ENCODE measurements around the gene NWD2.
"Not testable (repeated sequence)": the region's sequence is repeated elsewhere in the genome, so short reads cannot be mapped to it uniquely, and the experiment has no call there.

The NWD2 gene

DNA sequence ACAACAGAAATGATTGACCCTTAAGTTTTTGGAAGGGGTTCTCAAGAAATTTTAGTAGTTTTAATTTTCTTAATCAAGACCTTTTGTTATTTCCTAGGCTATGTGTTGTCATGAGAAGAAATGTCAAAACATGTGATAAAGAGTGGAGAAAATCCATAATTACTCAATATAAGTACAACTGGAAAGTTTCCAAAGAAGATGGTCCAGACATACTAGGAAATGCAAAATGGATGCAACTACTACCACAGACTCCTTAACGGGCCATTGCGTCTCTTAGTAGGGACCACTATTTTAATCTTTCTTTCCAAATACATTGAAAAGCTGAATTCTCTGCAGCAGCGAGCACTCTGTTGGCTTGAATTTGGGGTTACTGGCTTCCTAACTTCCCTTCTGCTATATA is 148.8 kb downstream of the NWD2 start:
- FAIRE-seq, result no peak

DNA sequence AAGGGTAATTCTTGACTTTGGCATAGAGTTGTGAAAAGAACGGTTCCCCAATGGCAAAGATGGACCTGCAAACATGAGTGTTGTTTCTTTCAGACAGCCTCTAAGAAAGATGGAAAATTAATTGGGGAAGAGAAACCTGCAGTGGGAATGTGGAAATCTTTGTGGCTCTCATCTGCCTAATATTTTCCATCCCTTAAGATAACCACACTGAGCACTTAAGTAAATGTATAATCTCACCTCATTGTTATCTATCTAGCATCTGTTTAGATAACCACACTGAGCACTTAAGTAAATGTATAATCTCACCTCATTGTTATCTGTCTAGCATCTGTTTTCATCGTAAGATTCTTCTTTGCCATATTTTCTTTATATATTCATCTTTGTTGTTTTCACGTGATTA is 149.3 kb downstream of the NWD2 start:
- FAIRE-seq, result no peak

DNA sequence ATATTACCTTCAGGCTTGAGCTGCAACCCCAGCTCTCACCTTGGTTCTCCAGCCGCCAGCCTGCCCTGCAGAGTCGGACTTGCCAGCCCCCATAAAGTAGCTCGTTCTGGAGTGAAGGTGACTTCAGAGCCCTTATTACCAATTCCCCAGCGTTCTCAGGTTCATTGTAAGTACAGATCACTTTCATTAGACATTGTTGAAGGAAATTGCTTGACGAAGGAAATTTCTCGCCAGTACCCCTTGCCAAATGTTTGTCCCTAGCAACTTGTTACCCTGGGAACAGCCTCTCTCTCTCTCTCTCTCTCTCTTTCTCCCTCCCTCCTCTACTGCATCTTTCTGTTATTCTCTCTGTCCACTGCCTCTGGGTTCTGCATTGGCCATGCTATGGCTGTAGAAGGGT is 153.0 kb downstream of the NWD2 start:
- no peak for FAIRE-seq

DNA sequence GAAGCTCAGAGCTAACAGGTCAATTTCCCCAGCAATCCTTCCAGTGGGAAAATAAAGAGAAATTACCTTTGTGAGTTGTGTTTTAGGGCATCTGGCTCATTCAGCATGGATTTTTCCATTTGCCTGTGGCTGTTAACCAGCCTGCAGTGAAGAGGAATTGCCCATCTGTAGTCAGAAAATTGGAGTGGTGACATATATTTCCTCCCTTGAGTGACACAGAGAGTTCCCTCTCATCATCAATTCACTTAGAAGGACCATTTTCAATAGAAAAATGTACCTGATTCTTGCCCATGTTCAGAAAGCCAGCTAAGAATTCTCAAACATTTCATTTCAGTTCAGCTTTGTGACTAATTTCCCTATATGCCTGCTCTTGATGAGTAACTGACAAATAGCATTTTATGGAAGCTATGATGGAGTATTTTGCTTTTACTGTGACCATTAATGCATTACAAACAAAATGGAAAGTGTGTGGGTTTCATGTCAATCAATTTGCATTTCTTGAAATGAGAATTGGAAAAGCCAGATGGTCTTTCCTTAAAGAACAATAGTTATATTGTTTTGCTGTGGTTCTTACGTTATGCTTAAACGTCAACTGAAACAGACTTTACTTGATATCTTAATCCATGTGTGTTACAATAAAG is 155.8 kb downstream of the NWD2 start:
- FAIRE-seq, result no peak

GRCh38 chr4:37407938-37408826 is 163.6 kb downstream of the NWD2 start:
- FAIRE-seq, result not testable (repeated sequence)

DNA sequence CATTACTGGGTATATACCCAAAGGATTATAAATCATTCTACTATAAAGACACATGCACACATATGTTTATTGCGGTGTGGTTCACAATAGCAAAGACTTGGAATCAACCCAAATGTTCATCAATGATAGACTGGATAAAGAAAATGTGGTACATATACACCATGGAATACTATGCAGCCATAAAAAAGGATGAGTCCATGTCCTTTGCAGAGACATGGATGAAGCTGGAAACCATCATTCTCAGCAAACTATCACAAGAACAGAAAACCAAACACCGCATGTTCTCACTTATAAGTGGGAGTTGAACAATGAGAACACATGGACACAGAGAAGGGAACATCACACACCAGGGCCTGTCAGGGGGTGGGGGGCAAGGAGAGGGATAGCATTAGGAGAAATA is 169.1 kb downstream of the NWD2 start:
- FAIRE-seq, result not testable (repeated sequence)

- FAIRE-seq, result no peak
These were observed 171.4 kb downstream of the NWD2 start for GRCh38 chr4:37415845-37416369.

DNA sequence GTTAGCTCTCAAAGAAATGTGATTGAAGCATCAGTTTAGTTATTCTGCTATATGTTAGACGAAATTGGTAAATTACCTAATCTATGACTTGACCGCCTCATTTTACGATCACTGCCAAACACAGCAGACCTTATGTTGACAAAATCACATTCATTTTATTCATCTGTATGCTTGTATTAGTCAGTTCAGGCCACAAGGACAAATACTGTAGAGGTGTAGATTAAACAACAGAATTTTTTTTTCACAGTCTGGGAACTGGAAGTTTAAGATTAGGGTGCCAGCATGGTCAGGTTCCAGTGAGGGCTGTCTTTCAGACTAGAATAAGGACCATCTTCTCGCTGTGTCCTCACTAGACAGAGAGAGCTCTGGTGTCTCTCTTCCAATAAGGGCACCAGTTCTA is 177.1 kb downstream of the NWD2 start:
- FAIRE-seq, result no peak

GRCh38 chr4:37422102-37422501 is 177.6 kb downstream of the NWD2 start:
- no peak for FAIRE-seq

DNA sequence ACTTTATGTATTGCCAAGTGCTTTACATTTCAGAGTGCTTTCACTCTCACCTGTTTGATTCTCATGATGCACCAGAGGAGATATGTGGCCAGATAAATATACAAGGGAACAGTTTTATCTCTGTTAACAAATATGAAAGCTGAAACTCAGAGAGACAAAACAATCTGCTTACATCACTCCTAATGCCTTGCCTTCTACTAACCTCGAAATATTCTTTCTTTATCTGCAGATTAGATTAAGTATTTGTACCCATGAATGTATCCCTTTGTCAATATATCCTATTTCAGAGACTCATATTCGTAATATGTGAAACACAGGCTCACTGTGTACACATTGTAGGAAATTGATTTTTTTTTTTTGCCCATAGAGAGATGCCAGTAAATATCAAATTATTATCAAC is 178.1 kb downstream of the NWD2 start:
- no peak for FAIRE-seq

GRCh38 chr4:37423310-37423709 is 178.8 kb downstream of the NWD2 start:
- FAIRE-seq, result no peak

DNA sequence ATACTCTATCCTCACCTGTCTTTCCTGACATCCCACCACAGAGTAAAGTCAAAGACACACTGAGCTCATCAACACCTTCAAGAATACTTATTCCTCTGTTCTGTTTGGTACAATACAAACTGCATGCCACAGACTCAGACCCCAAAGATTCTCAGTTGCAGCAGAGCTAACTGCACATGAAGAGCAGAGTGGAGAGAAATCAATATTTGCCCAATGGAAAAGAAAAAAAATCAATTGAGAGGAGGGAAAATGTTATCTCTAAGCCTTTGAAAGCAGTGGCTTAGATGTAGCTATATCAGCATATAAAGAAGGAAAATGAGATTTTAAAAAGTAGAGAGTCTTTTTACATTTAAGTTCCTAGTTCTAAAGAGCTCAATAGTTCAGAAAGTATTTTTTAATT is 180.2 kb downstream of the NWD2 start:
- FAIRE-seq, result no peak

GRCh38 chr4:37425857-37426256 is 181.3 kb downstream of the NWD2 start:
- no peak for FAIRE-seq

GRCh38 chr4:37427193-37427592 is 182.7 kb downstream of the NWD2 start:
- FAIRE-seq, result no peak

DNA sequence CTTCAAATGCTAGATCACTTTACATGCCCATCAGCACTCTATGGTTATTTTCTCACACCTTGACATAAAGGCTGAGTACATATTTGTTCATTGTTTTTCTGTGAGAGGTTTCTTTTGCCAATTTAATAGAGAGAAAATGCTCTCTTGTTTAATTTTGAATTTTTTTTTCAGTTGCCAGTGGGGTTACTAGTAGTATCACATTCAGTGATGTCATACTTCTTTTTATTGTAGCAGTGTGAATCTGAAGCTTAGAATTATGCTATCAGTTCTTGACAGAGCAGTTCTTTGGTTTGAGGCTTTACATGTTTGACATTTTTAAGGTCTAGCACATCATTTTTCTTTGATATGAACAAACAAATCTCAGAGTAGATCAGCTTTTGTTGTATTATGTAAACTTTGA is 185.4 kb downstream of the NWD2 start:
- peak; percentile 49 for FAIRE-seq

GRCh38 chr4:37430718-37431416 is 186.3 kb downstream of the NWD2 start:
- FAIRE-seq, result no peak

GRCh38 chr4:37431417-37431743 is 186.8 kb downstream of the NWD2 start:
- peak; percentile 92 for FAIRE-seq

DNA sequence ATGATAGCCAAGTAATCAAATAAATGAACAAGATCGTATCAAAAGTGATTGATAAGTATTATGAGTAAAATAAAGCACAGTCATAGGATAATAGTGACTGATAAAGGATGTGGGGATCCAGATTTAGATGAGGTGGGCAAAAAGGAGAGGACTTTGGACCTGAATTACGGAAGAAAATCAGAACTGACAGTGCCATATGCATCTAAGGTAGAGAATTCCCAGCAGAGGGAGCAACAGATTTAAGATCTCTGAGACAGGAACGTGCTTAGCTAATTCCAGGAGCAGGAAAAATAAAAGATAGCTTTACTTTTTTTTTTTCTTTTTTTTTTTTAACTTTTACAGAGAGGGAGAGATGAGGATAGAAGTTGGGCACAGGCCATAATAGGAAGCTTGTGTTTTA is 189.9 kb downstream of the NWD2 start:
- no peak for FAIRE-seq

GRCh38 chr4:37436546-37436945 is 192.0 kb downstream of the NWD2 start:
- FAIRE-seq, result no peak

DNA sequence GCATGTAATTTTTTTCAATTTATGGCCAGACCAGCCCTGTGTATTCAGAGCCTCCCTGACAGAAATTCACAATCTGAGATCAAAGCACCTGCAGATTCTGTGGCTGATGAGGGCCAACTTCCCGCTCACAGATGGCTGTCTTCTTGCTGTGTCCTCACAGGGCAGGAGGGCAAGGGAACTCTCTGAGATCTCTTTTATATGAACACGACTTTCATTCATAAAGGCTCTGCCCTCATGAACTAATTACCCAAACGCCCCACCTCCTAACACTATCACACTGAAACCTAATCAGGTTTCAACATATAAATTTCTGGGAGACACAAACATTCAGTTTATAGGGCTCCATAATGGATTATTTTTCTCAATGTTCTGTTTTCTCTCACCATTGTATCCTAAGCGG is 192.6 kb downstream of the NWD2 start:
- no peak for FAIRE-seq

DNA sequence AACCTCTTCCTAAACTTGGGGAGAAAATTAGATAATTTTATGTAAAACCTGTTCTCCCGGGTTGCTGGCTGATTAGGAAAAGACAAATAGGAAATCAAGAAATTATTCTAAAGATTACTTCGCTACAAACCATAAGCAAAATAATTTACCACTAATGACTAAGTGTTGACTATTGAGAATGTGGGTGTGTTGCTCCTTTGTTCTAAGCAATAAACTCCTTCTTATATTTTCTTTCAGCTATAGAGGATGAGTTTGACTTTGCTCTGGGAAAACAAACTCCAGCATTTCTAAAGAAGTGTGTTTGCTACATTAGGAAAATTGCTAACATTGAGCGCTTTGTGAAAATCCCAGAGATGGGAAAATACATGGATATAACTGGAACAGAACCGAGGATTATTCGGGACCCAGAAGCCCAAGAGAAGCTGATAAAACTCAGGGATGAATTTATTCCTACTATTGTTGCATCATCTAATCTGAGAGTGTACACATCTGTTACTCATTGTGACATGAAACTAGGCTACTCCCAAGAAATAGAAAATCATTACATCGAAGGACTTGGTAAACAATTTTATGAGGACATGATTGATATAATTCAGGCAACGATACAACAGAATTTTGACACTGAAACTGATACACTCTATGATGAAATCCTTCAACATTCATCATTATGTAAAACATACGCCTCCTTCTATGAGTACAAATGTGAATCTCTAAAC is 194.2 kb downstream of the NWD2 start:
- no peak for FAIRE-seq

- no peak for FAIRE-seq
These were observed 195.4 kb downstream of the NWD2 start for GRCh38 chr4:37439809-37440474.

Data from colon (tissue), 2 donors.